ENCODE data around the gene ACAP3.

ACAP3 gene

DNA sequence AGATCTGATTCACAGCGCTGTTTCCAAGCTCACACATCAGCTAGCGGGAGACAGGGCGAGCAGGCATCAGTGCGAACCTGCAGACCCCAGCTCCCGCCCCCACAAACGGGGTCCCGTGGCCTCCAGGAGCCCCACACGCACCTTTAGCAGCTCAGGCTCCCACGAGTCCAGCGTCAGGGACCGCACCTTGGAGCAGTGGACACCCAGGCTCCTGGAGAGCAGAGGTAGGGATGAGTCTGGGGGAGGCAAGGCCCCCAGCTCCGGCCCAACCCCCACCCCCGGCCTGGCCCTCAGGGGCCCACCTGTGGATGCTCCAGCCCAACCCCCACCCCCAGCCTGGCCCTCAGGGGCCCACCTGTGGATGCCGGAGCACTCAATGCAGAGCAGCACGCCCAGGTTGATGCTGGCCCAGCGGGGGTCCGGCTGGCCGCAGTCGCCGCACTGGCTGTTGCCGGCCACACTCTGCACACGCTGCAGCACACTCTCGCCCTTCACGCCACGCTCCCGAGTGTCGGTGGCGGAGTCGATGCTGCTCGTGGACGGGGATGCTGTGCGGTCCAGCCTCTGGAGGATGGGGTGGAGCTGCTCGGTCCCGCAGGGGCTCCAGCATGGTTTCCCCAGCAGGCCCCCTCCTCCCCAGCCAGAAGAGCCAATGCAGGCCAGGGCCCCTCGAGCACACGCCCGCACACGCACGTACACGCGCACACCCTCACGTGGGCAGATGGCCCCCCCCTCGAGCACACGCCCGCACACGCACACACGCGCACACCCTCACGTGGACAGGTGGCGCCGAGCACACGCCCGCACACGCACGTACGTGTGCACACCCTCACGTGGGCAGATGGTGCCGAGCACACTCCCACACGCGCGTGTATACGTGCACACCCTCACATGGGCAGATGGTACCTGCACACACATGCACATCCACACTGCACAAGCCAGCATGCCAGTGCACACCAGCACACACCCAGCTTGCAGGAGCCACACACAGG, 11.4 kb downstream of the ACAP3 start:
- no peaks in the 10 kb centered on the region for H3K36me3 Mint-ChIP-seq (ENCODE audit: low read depth)

DNA sequence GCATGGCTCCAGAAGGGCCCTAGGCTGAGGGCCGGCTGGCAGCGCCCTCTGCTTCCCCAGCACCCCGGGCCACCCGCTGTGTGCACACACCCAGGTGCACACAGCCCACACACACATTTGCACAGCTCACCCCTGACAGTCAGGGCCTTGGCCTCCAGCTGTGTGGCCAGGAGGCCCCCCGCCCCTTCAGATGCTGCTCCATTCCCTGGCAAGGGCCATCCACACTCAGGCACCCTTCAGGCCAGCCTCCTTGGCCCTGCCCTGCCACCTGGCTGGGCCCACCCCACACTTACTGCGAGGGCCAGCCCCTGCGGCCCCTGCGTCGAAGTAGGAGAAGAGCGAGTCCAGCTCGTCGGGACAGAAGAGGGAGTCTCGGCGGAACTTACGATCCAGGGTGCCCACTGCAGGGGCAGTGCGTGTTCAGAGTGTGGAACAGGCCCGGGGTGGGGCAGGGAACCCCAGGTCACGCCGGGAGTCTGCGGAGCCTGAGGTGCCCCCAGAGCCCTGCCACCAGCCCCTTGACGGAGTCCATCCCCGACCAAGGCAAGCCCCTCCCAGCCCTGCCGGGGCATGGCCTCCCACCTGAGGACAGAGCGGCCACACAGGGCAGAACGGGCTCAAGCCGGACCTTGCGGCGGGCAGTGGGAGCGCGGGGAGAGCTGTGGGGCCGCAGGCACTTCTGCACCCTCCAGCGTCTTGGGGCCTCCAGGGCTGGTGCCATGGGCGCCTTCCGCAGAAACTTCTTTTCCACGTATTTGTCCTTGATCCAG, 12.4 kb downstream of the ACAP3 start:
- no peak overlapping the region for H3K4me3 Mint-ChIP-seq
- no peaks in the 10 kb centered on the region for H3K36me3 Mint-ChIP-seq (ENCODE audit: low read depth)
- no peak overlapping the region for H3K27ac Mint-ChIP-seq
- H3K9me3 Mint-ChIP-seq = no peaks in the 10 kb centered on the region
- no peaks in the 10 kb centered on the region for H3K4me1 Mint-ChIP-seq (ENCODE audit: low read depth)
- no peaks in the 10 kb centered on the region for H3K27me3 Mint-ChIP-seq (ENCODE audit: low read depth)

More for the DNA sequence above, 11.4 kb downstream of the ACAP3 start:
- no peaks in the 10 kb centered on the region for H3K9me3 Mint-ChIP-seq
- H3K27ac Mint-ChIP-seq = no peak overlapping the region
- no peaks in the 10 kb centered on the region for H3K27me3 Mint-ChIP-seq (ENCODE audit: low read depth)
- H3K4me1 Mint-ChIP-seq (ENCODE audit: low read depth) = no peaks in the 10 kb centered on the region
- H3K4me3 Mint-ChIP-seq = no peak overlapping the region

DNA sequence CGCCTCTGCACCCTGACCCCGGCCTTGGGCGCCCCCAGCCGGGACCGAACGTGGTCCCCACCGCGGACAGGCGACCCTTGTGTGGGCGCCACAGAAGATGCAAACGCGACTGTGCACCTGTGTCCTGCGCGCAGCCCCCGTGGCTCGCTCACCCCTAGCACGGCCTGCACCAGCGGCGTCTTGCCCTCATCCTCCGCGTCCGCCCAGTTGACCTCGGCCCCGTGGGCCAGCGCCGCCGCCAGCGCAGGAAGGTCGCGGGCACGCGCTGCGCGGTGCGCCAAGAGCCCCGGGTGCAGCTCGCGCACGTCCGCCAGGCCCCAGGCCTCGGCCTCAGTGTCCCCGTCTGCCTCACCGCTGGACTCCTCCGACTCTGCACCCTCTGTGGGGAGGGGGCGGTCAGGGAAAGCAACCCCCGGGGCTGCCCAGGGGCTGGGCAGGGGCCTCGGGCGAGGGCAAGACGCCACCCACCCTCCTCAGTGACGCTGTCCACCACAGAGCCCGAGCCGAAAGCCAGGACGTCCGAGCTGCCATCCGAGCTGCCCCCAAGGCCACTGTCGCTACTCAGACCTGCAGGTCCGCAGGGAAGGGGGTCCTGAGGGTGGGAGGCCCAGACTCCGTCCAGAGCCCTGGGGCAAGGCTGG, 13.4 kb downstream of the ACAP3 start:
- H3K4me3 Mint-ChIP-seq = no peak overlapping the region
- no peaks in the 10 kb centered on the region for H3K27me3 Mint-ChIP-seq (ENCODE audit: low read depth)
- H3K27ac Mint-ChIP-seq = no peak overlapping the region
- H3K36me3 Mint-ChIP-seq (ENCODE audit: low read depth) = no peaks in the 10 kb centered on the region
- no peaks in the 10 kb centered on the region for H3K4me1 Mint-ChIP-seq (ENCODE audit: low read depth)
- H3K9me3 Mint-ChIP-seq = no peaks in the 10 kb centered on the region

DNA sequence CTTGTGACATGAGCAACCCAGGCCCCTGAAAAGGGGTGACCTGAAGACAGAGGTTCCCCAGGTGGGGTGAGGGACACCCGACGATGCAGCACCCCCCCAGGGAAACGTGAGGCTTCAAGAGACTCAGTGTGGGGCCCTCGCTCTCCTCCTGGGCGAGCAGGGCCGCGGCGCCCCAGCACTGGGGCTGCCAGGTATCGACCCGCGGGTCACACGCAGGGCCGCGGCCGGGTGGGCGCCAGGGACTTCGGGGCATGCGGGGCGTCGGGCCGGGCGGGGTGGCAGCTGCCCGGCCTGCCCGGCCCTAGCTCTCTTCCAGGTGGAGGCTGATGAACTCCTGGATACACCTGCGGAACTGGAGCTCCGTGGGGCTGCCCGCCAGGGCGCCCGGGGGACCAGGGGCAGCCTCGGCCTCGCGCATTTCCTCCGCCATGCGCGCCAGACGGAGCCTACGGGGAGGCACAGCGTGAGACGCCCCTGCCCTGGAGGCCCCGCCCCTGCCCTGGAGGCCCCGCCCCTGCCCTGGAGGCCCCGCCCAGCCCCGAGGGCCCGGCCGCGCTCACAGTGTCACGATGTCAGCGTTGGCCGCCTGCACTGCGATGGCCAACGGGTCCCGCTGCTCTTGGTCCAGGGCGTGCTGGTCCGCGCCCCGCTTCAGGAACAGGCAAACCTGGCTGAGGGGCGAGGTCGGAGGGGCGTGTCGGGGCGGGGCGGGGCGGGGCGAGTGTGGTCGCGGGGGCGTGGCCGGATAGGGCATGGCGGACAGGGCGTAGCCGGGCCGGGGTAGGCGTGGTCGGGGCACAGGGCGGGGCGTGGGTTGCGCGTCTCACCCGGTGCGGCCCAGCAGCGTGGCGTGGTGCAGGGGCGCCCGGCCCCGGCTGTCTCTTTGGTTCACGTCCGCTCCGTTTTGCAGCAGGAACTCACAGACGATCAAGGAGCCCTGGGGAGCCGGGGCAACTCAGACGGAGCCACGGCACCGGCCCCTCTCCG, 14.2 kb downstream of the ACAP3 start:
- no peak overlapping the region for H3K4me3 Mint-ChIP-seq

DNA sequence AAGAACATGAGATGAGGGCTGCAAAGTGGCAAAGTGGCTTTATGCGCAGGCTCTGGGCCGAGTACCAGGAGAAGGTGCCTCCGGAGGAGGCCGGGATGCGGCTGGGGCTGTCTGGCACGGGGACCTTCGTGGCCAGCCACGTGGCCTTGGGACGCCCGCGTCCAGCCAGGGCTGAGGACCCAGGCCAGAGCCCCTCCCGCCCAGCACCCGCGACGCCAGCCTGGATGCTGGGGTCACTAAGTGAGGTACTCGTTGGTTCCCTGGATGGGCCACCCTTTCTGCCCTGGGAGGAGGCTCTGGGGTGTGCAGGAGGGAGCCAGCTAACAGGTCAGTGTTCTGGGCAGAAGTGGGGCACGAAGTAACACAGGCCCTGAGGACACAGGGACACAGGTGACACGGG, 14.9 kb downstream of the ACAP3 start:
- no peaks in the 10 kb centered on the region for H3K27me3 Mint-ChIP-seq (ENCODE audit: low read depth)
- H3K36me3 Mint-ChIP-seq (ENCODE audit: low read depth) = no peaks in the 10 kb centered on the region
- no peak overlapping the region for H3K4me3 Mint-ChIP-seq
- no peaks in the 10 kb centered on the region for H3K4me1 Mint-ChIP-seq (ENCODE audit: low read depth)
- no peaks in the 10 kb centered on the region for H3K9me3 Mint-ChIP-seq
- no peak overlapping the region for H3K27ac Mint-ChIP-seq

More for the DNA sequence above, 14.2 kb downstream of the ACAP3 start:
- H3K27me3 Mint-ChIP-seq (ENCODE audit: low read depth) = no peaks in the 10 kb centered on the region
- no peaks in the 10 kb centered on the region for H3K36me3 Mint-ChIP-seq (ENCODE audit: low read depth)
- no peaks in the 10 kb centered on the region for H3K4me1 Mint-ChIP-seq (ENCODE audit: low read depth)
- H3K9me3 Mint-ChIP-seq = no peaks in the 10 kb centered on the region
- H3K27ac Mint-ChIP-seq = no peak overlapping the region

DNA sequence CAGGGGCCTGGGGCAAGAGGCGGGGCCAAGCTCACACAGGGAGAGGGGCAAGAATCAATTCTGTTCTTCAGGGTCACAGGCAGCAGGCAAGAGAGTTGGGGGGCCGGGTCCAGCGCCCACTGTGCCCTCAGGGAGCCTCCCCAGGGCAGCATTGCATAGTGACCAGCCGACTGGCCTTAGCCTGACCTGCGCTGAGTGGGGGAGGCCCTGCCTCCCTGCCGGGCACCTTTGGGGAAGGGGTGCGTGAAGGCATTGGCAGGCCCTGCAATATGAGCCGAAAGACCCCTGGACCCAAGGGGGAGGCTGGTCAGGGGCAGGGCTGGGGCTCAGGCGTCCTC, 15.3 kb downstream of the ACAP3 start:
- H3K27me3 Mint-ChIP-seq (ENCODE audit: low read depth) = no peaks in the 10 kb centered on the region
- H3K4me3 Mint-ChIP-seq = no peak overlapping the region
- no peaks in the 10 kb centered on the region for H3K36me3 Mint-ChIP-seq (ENCODE audit: low read depth)
- no peaks in the 10 kb centered on the region for H3K9me3 Mint-ChIP-seq
- H3K27ac Mint-ChIP-seq = no peak overlapping the region
- H3K4me1 Mint-ChIP-seq (ENCODE audit: low read depth) = no peaks in the 10 kb centered on the region

DNA sequence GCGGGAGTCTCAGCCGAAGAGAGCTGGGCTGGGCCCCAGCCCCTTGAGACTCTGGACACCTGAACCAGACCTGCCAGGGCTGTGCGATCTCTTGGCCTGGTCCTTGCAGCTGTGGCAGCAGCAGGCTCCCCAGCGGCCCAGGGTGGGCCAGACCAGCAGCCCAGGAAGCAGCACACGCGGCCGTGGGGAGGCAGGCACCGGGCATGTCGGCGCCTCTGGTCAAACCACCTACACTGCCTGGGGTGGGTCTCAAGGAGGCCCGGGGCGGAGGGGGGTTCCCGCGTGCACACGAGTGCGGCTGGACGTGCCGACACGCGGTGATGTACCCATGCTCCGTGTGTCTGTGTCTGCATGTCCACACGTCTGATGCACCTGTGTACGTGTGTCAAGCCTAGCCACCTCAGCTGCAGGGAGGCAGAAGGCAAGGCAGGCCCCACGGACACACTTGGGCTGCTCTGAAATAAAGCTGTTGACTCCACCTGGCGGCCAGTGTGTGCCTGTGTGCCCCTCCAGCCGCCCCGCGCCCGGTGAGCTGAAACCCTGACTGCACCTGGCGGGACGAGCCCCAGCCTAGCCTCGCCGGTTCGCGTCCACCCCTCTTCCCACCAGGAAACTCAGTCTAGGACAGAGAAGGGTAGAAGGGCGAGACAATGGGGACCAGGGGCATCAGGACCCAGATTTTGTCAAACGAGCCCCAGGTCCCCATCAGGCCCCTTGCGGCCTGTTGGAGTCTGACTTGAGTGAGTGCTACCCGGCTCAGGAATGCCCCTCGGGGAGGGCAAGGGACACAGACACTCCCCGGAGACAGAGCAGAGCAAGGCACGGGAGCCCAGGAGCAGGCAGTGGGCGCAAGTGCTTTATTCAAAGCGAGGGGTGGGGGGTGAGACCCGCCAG, 15.9 kb downstream of the ACAP3 start:
- Mint-ChIP-seq H3K9me3 (no peaks in the 10 kb centered on the region), H3K4me3 (no peak overlapping the region), H3K27me3 (ENCODE audit: low read depth) (no peaks in the 10 kb centered on the region), H3K36me3 (ENCODE audit: low read depth) (no peaks in the 10 kb centered on the region), H3K27ac (no peak overlapping the region), H3K4me1 (ENCODE audit: low read depth) (no peaks in the 10 kb centered on the region)

DNA sequence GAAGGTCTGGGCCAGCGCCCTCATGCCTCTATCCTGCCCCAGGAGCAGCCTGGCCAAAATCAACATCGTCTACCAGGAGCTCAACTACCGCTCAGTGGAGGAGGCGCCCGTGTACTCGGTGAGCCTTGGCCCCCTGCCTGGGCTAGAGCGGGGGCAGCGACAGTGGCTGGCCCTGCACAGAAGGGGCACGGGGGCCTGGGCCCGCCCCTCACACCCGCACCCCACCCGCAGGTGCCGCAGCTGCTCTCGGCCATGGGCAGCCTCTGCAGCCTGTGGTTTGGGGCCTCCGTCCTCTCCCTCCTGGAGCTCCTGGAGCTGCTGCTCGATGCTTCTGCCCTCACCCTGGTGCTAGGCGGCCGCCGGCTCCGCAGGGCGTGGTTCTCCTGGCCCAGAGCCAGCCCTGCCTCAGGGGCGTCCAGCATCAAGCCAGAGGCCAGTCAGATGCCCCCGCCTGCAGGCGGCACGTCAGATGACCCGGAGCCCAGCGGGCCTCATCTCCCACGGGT, 16.7 kb downstream of the ACAP3 start:
- H3K27ac Mint-ChIP-seq = no peak overlapping the region
- no peaks in the 10 kb centered on the region for H3K36me3 Mint-ChIP-seq (ENCODE audit: low read depth)
- no peaks in the 10 kb centered on the region for H3K9me3 Mint-ChIP-seq
- no peak overlapping the region for H3K4me3 Mint-ChIP-seq
- no peaks in the 10 kb centered on the region for H3K4me1 Mint-ChIP-seq (ENCODE audit: low read depth)
- H3K27me3 Mint-ChIP-seq (ENCODE audit: low read depth) = no peaks in the 10 kb centered on the region

DNA sequence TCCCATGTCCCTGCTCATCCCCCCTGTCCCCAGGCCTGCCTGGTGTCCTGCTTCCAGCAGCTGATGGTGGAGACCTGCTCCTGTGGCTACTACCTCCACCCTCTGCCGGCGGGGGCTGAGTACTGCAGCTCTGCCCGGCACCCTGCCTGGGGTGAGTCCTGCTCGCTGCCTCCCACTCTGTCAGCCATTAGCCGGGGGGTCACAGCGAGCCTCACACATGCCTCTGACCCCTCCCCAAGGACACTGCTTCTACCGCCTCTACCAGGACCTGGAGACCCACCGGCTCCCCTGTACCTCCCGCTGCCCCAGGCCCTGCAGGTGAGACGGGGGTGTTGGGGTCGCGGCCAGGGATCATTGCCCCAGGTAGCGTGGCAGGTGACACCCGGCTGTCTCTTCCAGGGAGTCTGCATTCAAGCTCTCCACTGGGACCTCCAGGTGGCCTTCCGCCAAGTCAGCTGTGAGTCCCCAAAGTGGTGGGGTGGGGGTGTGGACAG, 17.4 kb downstream of the ACAP3 start:
- Mint-ChIP-seq H3K4me1 (ENCODE audit: low read depth) (no peaks in the 10 kb centered on the region), H3K27me3 (ENCODE audit: low read depth) (no peaks in the 10 kb centered on the region), H3K9me3 (no peaks in the 10 kb centered on the region), H3K36me3 (ENCODE audit: low read depth) (no peaks in the 10 kb centered on the region), H3K4me3 (no peak overlapping the region), H3K27ac (no peak overlapping the region)

DNA sequence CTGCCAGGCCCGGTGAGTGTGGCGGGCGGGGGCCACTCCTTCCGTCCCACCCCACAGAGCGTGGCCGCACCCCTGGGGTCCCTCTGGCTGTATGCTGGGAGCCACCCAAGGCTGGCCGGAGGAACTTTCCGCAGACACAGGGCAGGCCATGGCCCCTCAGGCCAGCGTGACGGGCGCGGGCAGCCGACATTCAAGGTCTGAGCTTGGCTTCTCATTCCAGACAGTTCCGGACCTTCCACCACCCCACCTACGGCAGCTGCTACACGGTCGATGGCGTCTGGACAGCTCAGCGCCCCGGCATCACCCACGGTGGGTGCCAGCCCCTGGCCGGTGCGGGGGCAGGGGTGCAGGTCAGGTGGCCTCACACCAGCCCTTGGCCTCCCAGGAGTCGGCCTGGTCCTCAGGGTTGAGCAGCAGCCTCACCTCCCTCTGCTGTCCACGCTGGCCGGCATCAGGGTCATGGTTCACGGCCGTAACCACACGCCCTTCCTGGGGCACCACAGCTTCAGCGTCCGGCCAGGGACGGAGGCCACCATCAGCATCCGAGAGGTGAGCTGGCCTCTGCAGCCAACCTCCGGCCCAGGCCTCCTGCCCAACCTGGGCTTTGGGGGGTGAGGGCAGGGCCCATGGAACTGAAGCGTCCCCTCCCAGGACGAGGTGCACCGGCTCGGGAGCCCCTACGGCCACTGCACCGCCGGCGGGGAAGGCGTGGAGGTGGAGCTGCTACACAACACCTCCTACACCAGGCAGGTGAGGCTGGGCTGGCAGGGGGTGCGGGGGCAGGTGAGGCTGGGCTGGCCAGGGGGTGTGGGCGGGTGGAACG, 20.2 kb downstream of the ACAP3 start:
- Mint-ChIP-seq H3K27me3 (ENCODE audit: low read depth) (no peaks in the 10 kb centered on the region), H3K36me3 (ENCODE audit: low read depth) (no peaks in the 10 kb centered on the region), H3K9me3 (no peaks in the 10 kb centered on the region), H3K27ac (no peak overlapping the region), H3K4me3 (no peak overlapping the region), H3K4me1 (ENCODE audit: low read depth) (no peaks in the 10 kb centered on the region)

DNA sequence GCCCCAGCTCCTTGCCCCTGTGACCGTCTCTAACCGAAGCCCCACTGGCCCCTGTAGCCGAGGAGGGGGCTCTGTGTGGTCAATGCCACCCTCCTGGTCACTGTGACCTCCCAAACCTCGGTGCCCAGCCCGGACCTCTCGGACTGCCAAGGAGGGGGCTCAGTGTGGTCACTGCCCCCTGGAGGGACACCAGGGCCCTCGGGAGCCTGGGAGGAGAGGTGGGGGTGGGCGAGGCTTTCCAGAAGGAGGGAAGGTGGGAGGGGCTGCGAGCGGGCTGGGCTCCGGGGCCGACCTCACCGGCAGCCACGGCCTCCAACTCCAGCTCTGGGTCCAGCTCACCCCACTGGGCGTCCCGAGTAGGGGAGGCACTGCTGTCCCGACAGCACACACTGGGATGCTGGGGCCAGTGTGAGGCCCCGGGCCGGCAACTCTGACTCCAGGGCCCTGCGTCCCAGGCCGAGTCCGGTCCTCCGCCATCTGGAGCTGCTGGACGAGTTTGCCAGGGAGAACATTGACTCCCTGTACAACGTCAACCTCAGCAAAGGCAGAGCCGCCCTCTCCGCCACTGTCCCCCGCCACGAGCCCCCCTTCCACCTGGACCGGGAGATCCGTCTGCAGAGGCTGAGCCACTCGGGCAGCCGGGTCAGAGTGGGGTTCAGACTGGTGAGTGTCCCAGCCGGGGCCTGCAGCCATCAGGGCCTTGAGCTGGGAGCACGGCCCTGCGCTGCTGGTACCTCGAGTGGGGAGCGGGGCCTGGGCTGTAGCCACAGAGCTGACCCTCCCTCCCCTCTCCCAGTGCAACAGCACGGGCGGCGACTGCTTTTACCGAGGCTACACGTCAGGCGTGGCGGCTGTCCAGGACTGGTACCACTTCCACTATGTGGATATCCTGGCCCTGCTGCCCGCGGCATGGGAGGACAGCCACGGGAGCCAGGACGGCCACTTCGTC, 21.1 kb downstream of the ACAP3 start:
- no peaks in the 10 kb centered on the region for H3K4me1 Mint-ChIP-seq (ENCODE audit: low read depth)
- H3K36me3 Mint-ChIP-seq (ENCODE audit: low read depth) = no peaks in the 10 kb centered on the region
- H3K9me3 Mint-ChIP-seq = no peaks in the 10 kb centered on the region
- H3K27ac Mint-ChIP-seq = no peak overlapping the region
- H3K4me3 Mint-ChIP-seq = no peak overlapping the region
- no peaks in the 10 kb centered on the region for H3K27me3 Mint-ChIP-seq (ENCODE audit: low read depth)
